Measurements from ENCODE around the gene KIF22.
"Not testable (repeated sequence)": the region's sequence is repeated elsewhere in the genome, so short reads cannot be mapped to it uniquely, and the experiment has no call there.

Gene KIF22

GRCh38 chr16:29767062-29767461, 23.5 kb upstream of the KIF22 start:
- no peak for DNase-seq

GRCh38 chr16:29769507-29769906, 21.0 kb upstream of the KIF22 start:
- DNase-seq = no peak

GRCh38 chr16:29770250-29770929, 20.2 kb upstream of the KIF22 start:
- DNase-seq = no peak

- not testable (repeated sequence) for DNase-seq
Observed at GRCh38 chr16:29772330-29772729, 18.2 kb upstream of the KIF22 start.

GRCh38 chr16:29774730-29775129, 15.8 kb upstream of the KIF22 start:
- no peak for DNase-seq

GRCh38 chr16:29775742-29776408, 14.7 kb upstream of the KIF22 start:
- no peak for DNase-seq

GRCh38 chr16:29777576-29778350, 12.8 kb upstream of the KIF22 start, which contains the start of gene ZG16:
Gene ZG16 (plus strand): TSS chr16:29778256. CDS start chr16:29779267, 1,011 bp downstream.
- DNase-seq = no peak

GRCh38 chr16:29779474-29779873, 11.1 kb upstream of the KIF22 start:
- DNase-seq = no peak

- DNase-seq = not testable (repeated sequence)
Observed at GRCh38 chr16:29783094-29783953, 7.2 kb upstream of the KIF22 start.

GRCh38 chr16:29784157-29784556, 6.4 kb upstream of the KIF22 start:
- DNase-seq = no peak

GRCh38 chr16:29784901-29785500, 5.5 kb upstream of the KIF22 start:
- DNase-seq = peak; percentile 74

- DNase-seq = not testable (repeated sequence)
Observed at GRCh38 chr16:29787155-29787554, 3.4 kb upstream of the KIF22 start.

GRCh38 chr16:29789775-29790182, 772 bp upstream of the KIF22 start:
- DNase-seq = peak; percentile 3

GRCh38 chr16:29790949-29791844, 646 bp downstream of the KIF22 start:
- DNase-seq = no peak

- DNase-seq = no peak
Observed at GRCh38 chr16:29791845-29792807, 1.6 kb downstream of the KIF22 start.

GRCh38 chr16:29793153-29793552, 2.6 kb downstream of the KIF22 start:
- not testable (repeated sequence) for DNase-seq

GRCh38 chr16:29794231-29794710, 3.7 kb downstream of the KIF22 start:
- no peak for DNase-seq

- no peak for DNase-seq
Observed at GRCh38 chr16:29802416-29802935, 11.9 kb downstream of the KIF22 start.

GRCh38 chr16:29804020-29804419, 13.5 kb downstream of the KIF22 start:
- DNase-seq = no peak
